ENCODE measurements around the gene VWA3B.
"Not testable (repeated sequence)": the region's sequence is repeated elsewhere in the genome, so short reads cannot be mapped to it uniquely, and the experiment has no call there.

The VWA3B gene

DNA sequence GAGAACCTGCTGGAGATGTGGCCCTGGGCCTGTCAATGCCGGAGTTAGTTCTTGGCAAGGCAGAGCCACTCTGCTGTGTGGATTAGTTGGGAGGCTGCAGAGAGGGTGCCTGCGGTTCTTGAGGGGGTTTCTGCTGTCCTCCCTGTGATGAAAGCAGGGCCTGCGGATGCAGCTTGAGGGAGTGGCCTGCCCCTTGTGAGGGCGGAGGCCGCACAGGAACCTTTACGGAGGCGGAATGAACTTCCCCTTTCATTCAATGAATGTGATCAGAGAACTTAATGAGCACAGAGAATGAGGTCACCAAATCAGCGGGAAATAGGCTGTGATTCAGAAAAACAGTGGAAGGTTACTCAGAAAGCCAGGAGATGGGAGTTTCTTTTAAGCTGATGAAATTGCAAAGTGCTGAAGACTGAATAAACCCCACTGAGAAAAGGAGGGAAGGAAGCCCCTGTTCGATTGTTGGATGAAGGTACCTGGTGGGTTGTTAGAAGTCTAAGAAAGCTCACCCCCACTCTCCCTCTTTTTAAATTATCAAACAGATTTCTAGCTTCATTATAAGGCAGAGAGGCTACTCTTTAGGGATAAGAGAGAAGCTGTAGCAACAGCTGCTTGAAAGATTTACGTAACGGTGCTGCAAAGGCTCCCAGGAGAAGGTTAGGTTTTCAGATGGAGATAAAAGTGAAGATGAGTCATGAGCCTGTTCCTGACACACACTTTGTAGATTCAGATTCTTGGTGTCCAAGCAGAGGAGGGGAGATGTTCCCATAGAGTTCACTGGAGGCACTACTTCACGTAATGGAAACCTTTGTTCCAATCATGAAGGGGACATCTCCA lies 47.4 kb downstream of the VWA3B start:
- DNase-seq = no peak

DNA sequence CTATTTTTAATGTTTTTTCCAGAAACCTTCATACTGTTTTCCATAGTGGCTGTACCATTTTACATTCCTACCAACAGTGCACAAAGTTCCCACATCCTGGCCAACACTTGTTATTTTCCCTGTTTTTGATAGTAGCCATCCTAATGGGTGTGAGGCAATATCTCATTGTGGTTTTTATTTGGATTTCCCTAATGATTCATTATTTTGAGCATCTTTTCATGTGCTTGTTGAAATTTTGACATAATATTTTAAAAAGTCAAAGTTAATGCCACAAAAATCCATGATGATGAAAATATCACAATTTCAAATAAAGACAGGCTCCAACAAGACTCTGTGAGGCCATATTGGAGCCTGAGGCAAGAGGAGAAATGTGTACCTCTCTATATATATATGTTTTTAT lies 50.2 kb downstream of the VWA3B start:
- no peak for DNase-seq

DNA sequence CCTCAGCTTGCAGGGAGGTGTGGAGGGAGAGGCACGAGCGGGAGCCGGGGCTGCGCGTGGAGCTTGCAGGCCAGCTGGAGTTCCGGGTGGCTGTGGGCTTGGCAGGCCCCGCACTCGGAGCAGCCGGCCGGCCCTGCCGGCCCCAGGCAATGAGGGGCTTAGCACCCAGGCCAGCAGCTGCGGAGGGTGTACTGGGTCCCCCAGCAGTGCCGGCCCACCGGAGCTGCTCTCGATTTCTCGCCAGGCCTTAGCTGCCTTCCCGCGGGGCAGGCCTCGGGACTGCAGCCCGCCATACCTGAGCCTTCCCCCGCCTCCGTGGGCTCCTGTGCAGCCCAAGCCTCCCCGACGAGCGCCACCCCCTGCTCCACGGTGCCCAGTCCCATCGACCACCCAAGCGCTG lies 52.0 kb downstream of the VWA3B start:
- not testable (repeated sequence) for DNase-seq

DNA sequence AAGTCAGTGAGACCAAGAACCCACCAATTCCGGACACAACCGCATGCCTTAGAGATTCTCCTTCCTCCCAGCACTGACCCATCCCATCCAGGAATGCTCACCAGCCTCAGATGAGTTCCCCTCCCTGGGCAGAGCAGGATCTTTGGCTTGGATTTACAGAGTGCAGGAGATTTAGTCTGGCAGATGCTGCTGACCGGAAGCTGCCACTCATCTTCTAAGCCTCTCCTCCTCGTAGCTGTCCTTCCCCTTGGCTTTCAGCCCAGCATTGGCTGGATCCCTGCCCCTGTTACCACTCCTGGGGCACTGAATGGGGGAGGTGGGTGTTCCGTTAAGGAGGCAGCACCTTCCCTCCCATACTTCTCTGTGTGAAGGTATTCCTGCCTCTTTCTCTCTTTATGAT lies 53.2 kb downstream of the VWA3B start:
- DNase-seq = peak; percentile 27

DNA sequence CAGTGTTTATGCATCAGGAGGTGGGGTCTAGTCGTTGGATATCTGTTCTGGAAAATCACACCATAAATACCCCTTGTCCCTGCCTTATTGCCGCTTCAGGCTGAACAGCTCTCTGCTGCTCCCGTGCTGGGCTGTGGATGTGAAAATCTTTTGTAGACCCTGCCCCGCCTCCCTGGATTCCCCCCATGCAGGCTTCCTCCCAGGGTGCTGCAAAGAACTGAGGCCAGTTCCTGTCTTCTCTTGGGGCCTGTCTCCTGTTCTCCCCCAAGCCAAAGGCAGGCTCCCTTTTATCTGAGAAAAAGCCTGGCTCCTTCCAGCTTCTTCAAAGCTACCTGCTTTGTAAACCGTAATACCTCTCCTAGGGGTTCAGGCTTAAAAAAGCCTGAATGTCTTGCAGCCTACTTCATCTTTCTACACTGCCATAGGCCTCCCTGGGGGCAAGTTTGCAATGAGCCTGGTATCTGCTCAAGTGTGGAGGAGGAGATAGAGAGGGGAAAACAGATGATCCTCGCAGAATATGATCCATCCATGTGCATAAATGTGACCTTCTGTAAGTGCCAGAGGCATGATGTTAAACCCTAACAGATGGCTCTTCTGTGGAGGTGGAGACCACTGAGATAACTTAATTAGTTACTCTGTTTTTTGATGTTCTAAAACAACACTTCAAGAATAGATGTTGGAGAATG lies 55.3 kb downstream of the VWA3B start:
- DNase-seq = no peak

DNA sequence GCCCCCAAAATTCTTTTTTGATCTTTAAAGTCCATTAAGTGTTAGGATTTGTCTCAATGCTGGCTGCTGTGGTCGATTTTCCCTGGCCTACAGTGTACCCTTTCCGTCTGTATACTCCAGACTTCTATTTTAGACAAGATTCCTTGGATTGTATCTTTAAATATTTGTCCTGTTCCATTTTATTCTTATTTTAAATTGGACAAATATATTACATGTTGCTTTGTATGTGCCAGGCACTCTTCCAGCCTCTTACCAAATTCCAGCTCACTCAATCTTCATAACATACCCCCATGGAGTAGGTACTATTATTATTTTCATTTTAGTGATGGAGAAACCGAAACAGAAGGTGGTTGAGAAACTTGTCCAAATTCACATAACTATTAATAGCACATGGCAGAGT lies 58.1 kb downstream of the VWA3B start:
- DNase-seq = no peak

DNA sequence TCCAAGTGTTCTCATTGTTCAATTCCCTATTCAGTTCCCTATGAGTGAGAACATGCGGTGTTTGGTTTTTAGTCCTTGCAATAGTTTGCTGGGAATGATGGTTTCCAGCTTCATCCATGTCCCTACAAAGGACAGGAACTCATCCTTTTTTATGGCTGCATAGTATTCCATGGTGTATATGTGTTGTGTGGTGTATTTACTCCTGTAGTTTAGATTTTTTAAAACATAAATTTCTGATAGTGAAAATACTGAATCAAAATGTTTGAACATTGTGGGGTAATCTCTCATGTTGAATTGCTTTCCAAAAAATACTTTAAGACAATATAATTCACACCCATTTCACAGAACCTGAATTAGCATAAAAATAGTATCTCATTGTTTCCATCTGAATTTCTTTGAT lies 60.9 kb downstream of the VWA3B start:
- DNase-seq = not testable (repeated sequence)

DNA sequence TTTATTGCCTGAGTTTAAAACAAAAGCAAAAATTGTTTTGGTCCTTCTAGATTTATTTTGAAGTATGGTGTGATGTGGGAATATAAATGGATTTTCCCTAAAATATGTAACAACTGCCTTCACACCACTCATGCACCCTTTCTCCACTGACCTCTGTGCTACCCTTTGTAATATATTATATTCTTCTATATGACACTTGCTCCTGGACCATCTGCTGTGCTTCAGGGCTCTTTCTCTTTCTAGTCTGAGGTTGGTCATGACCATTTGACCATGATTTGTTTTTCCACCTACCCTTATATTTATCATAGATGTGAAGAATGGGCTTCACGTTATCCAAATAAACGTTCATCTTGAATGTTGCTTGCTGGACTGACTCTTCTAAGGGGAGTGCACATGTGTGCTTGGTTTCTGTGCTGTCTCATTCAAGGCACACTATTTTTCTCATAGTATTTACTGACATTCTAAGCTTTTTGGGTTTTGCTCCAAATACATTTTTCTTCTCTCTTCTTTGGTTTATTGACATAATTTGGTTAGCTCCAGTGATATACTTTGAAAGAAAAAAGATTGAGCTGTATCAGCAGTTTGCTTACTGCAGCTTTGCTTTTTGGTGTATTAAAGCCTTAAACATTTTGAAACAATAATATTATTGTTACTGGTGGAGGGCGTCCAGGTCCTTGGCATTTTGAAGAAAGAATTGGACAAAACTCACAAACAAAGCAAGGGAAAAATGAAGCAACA lies 61.8 kb downstream of the VWA3B start:
- DNase-seq = no peak

DNA sequence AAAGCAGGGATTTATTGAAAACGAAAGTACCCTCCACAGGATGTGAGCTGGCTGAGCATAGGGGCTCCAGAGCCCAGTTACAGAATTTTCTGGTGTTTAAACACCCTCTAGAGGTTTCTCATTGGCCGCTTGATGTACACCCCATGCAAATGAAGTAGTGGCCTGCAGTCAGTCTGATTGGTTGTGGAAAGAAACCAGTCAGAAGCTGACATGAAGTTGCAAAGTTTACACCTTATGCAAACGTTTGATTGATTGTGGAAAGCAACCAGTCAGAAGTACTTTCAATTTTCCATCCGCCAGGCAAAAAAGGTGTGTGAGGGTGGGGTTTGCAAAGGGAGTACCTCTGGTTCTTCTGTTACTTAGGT lies 62.3 kb downstream of the VWA3B start:
- peak; percentile 46 for DNase-seq

DNA sequence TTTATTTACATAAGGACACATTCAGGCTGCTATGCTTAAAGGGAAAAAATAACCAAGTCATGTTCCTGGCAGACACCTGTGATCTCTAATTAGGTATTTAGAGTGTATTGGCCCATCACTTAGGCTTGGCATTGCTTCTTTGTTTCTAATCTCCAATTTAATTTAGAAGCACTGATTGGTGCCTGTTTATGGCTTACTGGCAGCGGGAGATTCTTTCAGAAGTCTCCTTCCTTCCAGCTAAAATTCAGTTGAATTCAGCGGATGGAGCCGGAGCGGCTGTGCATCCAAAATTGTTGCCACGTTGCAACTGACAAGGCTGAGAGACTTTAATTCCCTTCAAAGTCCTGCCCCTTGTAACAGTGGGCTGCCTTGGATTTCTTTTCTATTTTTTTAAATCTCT lies 66.5 kb downstream of the VWA3B start:
- no peak for DNase-seq

DNA sequence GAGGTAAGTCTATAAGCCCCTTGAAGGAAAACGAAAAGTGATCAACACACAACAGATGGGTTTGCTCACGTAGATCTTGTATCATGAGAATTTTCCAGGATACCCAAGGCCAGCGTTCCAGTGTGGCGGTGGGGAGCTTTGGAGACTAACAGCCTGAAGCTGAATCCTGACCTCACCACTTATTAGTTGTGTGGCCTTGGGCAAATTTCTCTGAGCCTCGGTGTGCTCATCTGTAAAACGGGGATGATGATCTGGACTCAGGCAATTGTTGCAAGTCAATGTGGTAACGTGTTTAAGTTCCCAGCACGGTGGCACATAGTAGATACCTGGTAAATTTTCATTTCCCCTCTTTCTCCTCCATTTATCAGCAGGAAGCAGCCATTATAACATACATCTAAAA lies 68.3 kb downstream of the VWA3B start:
- no peak for DNase-seq

DNA sequence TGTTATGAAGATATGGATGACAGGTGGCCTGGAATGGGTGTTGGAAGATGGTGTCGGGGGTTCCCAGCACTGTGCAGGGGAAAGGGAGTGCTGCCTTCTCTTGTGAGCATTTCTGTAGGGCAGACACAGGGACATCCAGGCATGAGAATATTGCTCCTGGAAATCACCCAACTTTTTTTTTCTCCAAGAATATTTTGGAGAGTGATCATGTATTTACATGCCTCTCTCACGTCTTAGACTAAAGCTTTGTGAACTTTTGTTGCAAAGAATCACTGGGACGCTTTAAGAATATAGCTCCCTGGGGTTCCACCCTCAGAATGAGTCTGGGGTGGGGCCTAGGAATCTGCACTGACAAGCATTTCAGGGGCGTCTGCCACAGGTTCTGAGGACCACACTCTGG lies 68.7 kb downstream of the VWA3B start:
- DNase-seq = no peak

DNA sequence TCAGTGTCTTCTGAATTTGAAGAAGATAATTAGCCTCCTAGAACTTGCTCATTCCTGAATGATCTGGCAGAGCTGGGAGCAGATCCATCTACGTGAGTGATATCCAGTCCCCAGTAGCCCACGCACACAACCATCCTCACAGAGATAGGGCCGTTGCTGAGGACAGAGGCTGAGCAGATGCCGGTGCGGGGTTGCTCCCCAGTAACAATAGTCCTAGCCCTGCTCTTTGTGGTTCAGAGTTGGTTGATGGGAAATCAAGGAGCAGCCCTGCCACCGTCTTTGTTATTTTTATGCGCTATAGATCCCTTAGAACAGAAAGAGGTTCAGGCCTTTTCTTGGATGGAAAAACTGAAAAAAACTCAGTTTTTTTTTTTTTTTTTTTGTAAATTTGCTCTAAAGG lies 69.3 kb downstream of the VWA3B start:
- DNase-seq = no peak

DNA sequence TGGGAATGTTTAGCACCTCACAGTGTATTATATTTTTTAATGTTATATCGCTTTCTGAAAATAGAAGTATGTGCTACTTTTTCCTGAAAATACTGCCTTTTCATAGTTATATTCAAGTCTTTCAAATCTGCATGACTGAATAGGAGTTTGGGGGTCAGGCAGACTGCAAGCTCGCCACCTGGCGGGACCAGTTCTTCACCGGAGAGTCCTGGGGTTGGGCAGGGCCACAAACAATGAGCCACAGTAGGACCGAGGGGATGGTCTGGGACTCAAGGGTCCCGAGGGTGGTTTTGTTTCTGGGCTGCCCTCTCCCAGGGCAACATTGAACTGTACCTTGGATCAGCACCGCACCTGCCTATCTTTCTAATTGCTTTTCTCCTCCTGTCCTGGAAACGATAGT lies 70.6 kb downstream of the VWA3B start:
- no peak for DNase-seq

DNA sequence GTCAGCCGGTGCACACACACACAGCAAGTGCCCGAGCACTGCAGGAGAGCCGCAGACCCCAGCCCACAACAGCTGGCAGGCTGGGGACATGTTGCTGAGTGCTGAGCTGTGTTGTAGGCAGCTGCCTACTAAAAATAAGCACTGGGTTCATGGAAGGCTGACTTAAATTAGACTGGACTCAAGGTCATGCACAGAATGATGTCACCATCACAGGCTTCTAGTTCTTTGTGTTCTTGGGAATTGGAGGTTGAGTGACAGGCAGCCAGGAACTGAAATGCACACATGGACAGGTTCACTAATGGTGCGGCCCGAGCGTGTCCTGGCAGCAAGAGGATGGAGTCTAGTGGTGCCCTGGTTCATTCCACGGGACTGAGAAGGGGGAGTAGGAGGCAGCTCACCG lies 71.3 kb downstream of the VWA3B start:
- no peak for DNase-seq

DNA sequence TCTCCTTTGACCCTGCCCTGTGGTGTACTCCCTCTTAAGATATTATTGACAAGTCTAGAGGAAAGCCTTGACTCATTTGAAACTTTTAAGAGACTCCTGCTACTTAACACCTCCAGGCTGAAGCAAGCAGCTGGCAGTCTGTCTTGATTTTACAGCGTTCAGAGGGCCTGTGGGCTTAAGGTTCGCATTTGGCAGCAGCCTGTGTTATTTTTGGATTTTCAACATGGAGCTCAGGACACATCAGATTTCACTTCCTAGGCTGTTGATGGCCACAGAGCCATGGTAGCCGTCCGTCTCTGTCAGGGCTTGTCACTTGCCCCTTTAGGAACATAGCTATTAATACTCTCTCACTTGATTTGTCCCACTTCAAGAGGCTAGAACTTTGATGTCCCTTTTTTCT lies 73.6 kb downstream of the VWA3B start:
- DNase-seq = no peak

DNA sequence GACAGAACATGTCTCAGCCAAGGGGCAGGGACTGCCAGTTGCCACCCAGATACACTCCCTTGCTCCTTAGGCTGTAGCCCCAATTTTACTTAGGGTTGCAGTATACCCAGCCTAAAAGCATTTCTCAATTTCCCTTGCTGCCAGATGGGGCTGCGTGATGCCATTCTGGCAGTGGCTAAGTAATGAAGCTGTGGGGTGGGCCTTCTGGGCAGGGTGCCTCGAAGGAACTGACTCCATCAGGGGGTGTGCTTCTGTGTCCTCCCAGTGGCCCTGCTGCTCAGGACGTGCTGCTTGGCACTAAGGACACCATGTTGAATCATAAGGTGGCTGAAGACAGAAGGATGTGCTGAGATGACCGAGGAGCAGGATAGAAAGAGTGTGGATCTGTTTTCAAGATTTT lies 74.2 kb downstream of the VWA3B start:
- no peak for DNase-seq

DNA sequence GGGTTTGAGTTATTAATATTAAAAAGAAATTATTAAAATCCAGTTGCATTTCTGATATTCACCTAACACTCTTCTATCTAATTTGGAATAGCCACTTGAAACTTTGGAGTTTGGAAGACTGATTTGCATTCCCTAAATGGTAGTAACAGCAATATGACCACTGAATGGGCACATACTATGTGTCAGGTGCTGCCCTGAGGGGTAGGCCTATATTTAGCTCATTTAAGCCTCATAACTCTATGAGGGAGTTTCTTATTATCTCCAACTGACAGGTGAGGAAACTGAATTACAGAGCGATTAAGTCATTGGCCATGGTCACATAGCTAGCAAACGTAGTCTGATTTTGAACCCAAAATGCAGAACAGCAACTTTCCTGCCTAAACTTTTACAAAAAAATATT lies 77.3 kb downstream of the VWA3B start:
- DNase-seq = no peak

DNA sequence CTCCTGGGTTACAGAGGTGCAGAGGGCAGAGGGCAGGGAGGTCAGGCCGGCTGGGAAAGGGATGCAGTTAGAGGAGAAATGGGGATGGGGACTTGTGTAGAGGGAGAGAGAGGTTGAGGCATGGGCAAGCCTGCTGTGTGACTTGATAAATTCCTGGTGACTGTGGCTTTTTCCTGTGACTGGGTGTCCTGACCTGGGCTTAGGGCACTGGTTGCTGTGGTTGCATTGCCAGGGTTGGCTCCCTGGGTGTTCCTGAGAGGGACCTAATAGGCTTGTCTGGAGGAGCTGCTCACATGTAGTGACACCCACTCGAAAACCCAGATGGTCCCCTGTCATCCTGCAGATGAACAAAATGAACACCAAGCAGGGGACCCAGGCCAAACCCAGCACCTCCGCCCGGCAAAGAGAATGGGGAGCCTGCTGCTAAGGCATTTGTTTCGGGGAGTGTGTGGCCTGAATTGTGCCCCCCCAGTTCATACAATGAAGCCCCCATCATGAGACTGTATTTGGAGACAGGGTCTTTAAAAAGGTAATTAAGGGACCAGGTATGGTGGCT lies 78.6 kb downstream of the VWA3B start:
- DNase-seq = no peak

DNA sequence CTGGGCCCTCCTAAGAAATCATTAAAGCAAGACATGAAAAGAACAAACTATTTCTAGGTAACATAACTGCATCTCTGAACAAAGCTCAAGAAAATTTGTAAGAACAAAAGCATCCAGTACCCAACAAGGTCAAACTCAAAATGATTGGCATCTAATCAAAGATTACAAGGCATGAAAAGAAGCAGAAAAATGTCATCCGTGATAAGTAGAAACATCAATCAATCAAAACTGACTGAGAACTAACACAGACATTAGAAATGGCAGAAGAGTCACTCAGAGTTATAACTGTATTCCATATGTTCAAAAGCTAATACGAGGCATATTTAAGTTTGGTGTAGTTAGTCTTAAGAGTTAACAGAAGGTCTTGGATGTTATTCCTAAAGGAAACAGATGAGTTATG lies 80.9 kb downstream of the VWA3B start:
- no peak for DNase-seq

DNA sequence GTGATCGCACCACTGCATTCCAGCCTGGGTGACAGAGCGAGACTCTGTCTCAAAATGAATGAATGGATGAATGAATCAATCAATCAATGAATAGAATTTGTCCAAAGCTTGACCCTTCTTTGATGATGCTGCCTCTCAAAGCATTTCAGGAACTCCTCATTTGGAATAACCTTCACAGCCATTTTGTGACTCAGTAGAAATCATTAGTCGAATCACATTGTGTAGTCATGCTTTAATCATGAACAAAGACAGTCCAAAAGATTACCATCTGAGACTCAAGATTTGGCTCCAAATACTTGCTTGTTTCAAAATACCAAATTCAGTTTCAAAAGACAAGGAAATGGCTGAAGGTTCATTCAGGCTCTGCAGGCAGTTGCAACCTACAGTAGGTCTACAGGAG lies 83.1 kb downstream of the VWA3B start:
- DNase-seq = no peak

DNA sequence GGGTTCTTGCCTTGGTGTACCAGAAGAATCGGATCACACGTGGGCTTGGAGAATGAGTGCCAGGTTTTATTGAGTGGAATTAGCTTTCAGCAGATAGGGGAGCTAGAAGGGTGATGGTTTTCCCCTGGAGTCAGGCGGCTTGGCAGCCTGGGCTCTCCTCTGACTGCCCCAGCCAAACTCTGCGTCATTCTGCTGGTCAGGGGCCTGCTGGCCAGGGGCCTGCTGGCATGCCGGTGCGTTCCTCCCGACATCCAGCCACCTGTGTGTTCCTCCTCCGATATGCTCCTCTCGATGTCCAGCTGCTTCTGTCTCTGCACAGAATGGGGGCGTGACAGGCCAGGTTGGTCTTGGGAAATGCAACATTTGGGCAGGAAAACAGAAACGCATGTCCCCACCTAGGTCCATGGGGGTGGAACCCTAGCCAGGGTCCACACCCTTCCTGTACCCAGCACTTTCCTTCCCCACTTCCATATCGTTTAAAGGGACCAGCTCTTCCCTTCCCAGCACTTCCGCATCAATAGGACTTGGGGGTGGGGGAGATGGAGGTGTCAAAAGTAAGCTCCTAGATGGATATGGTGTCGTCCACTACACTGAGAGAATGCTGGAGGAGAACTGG lies 85.3 kb downstream of the VWA3B start:
- no peak for DNase-seq

DNA sequence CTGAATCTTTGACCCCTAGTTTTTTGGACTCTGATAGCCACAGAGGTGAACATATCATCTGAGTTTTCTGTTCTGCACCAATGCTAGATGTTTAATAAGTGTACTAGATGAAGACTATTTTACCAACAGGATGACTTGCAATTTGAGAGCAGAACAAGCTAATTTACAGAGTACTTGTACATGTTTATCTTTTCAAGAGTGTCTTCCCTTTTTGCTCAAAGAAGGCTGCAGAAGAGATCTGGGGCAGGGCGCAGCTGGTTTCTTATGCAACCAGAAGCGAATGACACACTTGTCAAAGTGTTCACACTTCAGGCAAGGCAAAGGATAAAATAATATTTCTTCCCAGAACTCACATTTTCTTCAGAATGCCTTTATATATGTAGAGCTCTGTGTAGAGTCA lies 86.0 kb downstream of the VWA3B start:
- DNase-seq = no peak

Data from NCI-H1092 treated with DMSO at 0.1 percent for 48 hours (cell line).